PFSK-1 (cell line): ENCODE results near the gene SRSF2.

Source experiments
- POLR2AphosphoS5 ChIP-seq: IDR thresholded peaks from 2 replicates; pipeline ENCODE4 v1.6.1; 2012; ENCODE audit warnings: low read depth, mild to moderate bottlenecking, control low read depth, low read length, moderate library complexity
- TAF1 ChIP-seq: IDR thresholded peaks from 2 replicates; pipeline ENCODE4 v1.6.1; 2012; ENCODE audit warnings: low read length, control low read depth, borderline replicate concordance; ENCODE audit not compliant: insufficient read depth

DNA sequence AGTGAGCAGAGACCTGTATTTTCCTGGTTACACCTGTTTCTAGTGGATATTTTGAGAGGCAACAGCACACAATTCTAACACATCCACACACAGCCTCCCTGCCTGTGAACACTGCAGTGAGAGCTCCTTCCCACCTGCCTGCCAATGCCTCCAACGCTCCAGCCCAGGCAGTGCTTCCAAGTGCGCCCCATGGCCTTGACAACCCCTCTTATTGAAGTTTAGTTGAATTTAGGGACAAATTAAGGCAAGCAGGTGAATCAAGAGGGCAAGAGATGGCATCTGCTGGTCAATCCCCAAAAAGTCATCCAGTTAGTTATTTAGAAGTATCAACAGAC, 21.7 kb downstream of the SRSF2 start:
- TF ChIP-seq TAF1 (no peak), POLR2AphosphoS5 (no peak)
